Measurements from ENCODE around the gene DTNA.

Gene DTNA

DNA sequence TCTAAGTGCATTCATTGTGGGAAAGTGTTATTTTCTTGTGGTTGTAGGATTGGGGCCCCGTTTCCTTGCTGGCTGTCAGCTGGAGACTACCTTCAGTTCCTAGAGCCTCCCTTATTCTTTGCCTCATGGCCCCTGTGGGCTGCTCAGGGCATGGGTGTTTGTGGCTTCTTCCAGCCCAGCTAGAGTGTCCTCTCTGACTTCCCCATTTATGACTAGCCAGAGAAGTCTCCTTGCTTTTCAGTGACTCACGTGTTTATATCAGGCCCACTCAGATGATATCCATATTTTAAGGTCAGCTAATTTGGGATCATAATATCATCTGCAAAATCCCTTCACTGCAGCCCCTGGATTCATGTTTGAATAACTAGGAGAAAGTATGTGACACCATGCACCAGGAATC lies 62.8 kb downstream of the DTNA start:
- DNase-seq (ENCODE audit: low spot score) = peak; percentile 37

DNA sequence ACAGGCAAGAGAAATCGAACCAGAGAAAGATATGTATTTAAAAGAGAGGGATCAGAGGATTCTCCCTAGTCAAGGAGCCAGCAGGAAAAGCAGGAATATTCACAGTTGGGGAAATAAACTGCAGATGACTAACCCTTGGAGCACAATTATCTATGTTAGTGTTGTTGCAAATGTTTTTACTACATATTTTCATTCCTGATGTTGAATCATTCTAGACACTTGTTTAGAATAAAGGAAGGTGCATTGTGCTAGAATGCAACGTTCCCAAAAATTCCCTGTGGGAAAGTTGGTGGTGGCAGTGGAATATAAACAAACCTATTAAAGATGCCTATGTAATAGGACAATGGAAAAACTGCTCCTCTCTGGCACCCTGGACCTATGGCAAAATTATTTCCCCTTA lies 63.3 kb downstream of the DTNA start:
- DNase-seq (ENCODE audit: low spot score) = no peak

DNA sequence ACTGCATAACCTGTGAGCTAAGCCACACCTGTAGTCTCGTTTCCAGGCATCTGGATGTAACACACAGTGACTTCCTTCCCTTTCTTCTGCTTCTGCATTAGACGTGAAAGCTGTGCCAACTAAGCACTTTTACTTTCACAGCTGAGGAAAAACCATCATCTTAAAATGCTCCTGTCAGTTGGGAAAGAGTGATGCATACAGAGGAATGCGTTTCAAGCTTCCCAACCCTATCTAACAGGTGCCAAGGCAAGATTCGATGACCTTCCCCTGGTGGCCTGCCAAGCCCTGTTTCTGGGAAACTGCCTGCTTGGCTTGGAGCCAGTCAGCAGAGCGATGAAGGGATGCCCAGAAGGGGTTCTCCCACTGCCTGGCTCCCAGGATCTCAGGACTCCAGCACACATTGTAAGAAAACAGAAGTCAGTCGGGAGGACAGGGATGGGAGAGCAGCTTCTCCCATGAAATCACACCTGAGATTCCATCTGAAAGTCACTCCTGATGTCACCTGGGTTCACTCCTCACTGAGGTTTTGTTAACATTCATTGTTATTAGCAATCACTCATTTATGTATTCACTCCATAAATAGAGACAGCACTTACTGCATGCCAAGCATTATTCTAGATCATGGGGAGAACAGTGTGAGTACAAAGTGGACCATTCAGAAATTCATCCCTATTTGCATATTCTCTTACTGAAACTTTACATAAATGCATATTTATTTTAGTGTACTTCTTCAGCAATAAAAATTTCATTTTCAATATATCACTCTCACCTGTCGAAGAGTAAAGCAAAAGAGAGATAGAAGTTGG lies 64.1 kb downstream of the DTNA start:
- DNase-seq (ENCODE audit: low spot score) = no peak

DNA sequence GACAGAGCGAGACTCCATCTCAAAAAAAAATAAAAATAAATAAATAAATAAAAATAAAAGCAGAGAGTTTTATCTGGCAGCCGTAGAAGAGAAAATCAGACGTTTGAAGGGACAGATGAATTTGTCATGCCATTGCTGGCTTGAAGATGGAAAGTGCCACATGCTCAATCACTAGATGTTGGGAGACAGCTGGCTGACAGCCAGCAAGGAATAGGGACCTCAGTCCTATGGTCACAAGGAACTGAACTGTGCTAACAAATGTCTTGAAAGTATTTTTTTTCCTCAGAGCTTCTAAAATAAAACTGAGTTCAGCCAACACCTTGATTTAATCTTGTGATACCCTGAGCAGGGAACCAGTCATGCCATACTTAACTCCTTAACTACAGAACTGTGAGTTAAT lies 65.4 kb downstream of the DTNA start:
- no peak for DNase-seq (ENCODE audit: low spot score)

DNA sequence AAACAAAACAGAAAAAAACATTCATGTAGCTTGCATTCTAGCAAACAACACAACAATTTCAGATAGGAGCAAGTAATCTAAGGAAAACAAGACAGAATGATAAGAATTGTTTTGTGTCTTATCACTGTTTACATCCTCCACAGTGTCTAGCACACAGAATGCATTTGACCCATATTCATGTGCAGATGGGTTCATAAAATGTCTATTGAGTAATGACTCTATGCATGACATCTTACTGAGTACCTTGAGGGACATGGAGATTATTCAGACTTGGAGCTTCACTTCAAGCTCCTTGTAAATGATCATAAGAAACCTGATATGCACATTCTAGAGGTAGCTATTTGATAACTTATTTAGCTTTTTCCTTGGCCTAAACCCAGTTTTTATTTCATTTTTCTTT lies 69.0 kb downstream of the DTNA start:
- DNase-seq (ENCODE audit: low spot score) = no peak

DNA sequence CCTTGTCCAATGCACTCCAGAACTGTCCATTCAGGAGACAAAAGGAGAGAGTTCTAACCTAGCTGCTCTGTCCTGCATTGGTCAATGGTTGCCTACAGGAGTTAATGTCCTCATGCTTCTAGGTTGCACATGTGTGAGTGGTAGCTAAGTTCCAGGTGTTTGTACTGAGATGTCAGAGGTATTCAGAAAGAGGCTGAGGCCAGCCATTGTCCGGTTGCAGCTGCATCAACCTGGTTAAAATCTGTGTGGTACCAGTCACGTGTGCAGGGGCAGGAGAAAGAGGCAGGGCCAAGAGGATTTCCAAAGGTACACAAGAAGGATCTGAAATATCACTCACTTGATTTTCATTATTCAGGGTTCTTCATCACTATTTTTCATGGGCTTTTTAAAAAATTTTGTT lies 70.8 kb downstream of the DTNA start:
- DNase-seq (ENCODE audit: low spot score) = no peak

DNA sequence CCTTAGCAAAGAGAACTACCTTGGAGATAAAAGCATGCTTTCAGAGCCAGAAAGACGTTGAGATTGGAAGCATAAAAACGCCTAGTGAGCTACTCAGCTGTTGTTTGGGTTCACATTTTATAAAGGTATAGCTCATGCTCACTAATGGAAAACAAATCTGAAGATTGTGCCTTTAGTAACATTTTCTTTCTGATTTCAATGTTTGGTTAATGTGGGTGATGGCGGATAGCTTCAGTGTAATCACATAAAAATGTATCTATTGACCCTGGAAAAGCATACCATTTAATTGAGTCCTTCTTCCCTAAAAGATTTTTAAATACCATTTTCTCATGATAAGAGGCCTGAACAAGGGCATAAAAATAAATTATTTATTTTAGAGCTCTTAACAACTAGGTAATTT lies 73.4 kb downstream of the DTNA start:
- no peak for DNase-seq (ENCODE audit: low spot score)

DNA sequence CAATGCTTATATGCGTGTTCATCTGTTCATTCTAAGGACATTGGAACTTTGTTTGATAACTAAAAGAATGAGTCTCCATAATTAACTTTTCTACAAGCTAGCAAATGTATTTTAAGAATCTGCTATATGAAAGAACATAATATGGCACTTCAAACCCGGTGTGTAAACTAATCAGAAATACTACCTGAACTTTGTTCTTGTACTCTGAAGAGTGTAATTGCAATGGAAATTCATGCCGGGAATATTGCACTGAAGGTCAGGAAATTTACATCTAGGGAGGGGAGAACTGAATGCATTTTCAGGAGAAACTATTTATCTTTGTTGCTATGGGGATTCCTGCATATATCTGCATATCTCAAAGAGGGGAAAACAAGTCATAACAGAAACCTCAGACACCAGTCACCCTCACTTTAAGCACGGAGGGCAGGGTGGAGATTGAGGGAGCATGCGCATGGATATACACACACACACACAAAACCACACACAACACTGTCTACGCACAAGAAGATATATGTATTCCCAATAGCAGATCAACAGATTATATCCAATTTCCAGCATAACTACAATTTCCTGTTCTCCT lies 76.2 kb downstream of the DTNA start:
- no peak for DNase-seq (ENCODE audit: low spot score)

DNA sequence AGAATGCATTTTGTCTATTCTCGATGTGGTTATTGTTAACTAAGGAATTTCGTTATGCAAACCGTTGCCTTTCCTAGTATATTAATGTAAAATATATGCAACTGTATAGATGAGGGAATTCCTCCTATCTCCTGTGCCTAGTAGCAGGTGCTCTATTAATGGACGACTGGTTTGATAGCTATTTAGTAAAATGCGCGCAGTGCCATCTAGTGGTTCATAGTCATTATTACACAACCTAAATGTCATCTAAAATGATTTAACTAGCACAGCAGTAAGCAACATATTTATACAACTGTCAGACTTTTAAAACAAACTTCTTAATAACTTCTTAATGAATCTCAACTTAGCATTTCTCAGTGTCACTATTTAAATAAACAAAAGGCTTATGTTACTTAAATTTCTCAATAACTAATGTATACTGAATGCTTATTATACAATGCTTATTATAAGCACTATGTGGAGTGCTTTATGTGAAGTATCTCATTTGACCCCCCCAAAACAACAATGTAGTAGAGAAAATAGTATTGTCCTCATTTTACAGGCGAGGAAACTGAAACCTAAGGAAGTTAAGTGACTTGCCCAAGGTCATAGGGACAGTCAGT lies 77.9 kb downstream of the DTNA start:
- peak; percentile 30 for DNase-seq (ENCODE audit: low spot score)

DNA sequence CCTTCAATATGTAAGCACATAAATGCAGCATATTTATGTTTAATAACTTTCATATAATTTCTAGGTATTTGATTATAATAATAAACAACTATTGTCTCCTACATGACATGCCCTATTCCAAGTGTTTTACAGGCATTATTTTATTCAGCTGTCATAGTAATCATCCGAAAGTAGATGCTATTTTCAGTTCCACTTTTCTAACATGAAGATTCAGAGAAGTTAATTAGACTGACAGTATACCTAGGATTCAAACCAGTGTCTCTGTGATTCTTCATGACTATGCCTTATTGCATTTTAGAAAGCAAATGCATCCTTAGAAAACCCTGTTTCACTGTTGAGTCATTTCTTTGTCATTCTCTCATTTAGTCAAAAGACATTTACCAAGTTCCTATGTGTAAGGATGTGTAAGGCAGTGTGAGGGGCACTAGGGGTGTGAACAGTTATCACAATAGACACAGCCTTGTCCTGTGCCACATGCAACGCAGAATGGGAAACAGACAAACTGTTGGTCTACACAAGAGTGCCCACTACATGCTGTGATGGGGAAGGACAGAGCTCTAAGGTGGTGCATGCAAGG lies 79.8 kb downstream of the DTNA start:
- no peak for DNase-seq (ENCODE audit: low spot score)

DNA sequence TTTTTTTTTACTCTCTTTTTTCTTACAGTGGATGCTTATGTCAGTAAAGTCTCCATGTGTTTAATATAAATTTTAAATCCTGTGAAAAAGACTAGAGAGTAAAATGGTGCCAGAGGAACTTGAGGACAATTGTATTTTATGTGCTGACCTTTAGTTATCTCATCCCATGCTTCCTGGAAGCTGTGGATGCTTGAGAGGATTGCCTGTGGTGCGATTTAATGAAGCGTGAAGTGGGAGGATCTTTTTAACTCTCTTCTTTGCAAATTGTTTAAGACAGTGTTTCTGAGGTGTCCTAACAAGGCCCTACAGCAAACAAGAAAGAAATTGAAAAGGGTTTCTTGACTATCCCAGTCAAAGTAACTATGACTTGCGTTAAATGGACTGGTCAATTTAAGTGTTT lies 84.2 kb downstream of the DTNA start:
- DNase-seq (ENCODE audit: low spot score) = no peak

DNA sequence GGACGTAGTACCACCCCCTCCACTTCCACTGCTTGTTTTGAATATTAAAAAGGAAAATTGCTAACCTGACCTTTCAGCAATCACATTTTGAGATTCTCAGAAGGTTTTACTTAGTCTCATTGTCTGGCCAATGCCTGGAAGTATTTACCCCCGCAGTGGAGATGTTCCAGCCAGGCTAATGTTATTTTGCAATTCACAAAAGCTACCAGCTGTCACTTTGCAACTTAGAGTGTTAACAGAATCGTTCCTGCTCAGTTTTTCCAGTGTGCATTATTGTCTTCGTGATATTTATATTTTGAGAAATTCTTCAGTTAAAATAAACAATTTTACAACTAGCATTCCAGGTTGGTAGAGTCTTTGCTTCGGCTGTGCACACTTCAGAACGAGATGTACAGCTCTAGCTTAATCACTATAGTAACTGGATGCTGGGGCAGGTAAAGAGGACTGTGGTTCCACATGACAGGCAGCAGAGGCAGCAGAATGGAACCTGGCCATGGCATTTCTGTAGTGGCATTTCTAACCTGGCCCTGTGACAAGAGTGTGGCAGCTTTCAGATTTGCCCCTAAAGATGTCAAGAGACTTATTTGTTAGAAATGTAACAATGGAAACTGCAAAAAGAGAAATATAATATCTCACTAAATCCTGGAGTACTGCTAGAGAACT lies 85.1 kb downstream of the DTNA start:
- DNase-seq (ENCODE audit: low spot score) = no peak

DNA sequence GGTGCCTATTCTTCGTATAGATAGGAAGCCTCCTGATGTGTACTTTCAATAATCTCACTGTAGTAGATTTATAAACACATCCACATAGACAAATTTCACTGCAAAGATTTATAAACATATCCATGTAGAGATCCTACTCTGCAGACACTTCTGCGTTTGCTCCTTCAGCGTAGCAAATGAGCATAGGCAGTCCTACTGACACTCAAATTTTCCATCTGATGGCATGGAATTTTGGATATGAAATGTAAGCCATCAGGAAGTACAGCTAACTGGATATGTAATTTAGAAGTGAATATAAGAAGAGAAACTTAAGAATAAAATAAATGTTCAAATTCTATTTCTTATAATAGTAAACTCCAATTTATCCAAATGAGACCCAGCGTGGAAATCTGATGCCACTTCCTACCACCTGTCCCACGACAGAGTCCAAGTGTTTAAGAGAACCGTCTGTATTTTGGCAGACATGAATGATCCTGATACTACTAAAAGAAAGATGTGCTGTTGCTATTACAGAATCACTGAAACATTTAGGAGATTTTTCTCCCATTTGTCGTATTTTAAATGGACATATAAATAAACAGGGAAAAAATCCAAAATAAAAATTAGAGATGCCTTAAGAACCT lies 86.0 kb downstream of the DTNA start:
- no peak for DNase-seq (ENCODE audit: low spot score)

DNA sequence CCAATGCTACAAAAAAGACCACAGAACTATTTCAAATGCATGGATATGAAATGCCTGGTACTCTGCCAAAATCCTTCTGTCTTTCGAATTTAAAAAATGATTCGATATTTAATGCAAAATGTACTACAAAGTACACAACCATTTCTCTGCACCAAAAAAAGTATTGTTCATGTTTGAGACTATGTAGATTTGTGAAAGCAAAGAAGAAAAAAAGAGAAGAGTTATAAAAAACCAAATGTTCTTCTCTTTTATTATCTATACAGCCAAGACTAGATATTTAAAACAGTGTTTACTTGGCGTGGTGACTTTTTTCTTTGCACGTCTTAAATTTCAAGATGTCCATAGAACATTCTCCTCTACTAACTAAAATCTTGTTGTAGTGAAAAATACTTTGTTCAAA lies 89.2 kb downstream of the DTNA start:
- no peak for DNase-seq (ENCODE audit: low spot score)

DNA sequence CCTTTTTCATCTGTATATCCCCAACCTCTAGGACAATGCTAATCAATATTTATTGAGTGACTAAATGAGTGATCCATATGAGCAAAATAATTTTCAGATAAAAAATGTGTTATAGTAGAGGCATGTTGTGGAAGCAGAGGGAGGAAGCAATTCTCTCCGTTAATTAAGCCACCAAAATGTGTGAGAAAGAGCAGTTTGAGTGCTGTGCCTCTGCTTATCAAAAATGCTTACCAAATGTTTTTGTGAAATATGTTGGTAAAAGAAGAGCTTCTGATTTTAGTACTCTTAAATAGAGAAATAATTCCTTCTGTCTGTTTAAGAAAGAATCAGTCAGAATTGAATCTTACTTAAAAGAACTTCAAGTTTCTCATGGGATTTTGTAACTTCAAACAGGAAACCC lies 90.3 kb downstream of the DTNA start:
- DNase-seq (ENCODE audit: low spot score) = no peak

DNA sequence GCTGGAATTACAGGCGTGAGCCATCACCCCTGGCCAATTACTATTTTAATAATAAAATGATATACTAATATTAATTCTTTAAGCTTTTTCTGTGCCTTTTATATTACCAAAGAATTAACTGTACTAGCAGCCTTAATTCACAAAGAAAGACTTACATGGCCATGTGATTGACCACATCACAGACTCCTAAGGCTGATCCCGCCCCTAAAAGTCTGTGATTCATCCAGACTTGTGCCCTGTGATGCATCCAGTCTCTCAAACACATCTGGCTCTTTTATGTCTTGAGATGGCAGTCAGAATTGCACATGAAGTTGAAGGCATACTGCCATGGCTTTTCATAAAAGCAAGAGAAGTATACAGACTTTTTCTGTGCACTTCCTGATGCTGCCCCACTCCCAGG lies 91.7 kb downstream of the DTNA start:
- DNase-seq (ENCODE audit: low spot score) = peak; percentile 53

DNA sequence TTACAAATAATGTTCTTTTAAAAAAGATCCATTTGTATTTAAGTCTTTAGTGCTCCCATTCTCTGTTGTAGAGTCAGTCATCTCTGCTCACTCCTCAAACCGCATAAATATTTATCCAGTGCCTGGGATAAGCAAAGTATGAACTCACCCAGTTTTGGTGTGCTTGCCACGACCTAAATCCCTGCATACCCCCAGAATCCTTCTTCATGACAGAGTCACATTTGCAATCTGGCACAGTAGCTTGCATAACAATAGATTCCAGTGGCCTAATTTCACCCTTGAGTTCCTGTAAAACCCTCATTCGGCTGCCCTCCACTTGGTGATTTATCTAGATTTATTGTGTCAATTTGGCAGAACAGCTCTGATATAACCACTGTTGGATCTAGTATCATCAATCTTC lies 92.9 kb downstream of the DTNA start:
- DNase-seq (ENCODE audit: low spot score) = peak; percentile 23

DNA sequence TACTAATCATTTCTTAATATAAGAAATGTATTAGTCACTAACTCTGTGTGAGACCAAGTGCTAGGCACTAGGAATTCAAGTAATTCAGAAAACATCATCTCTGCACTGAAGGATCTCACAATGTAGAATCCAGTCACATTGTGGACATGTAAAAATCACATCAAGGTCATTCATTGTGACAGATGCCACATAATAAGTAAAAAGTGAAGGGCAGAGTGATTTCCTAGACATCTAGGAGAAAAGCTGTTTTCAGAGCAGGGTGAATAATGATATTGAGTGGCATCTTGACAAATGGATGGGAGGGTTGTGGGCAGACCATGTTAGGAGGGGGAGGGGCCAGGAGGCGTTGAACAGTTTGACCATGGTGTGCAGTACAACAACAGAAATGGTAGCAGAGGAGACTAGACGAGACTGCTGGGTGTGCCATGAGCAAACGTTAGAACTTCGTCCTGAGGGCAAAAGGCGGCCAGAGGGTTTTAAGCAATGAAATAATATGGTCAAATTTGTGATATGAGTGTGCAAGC lies 93.8 kb downstream of the DTNA start:
- DNase-seq (ENCODE audit: low spot score) = no peak

DNA sequence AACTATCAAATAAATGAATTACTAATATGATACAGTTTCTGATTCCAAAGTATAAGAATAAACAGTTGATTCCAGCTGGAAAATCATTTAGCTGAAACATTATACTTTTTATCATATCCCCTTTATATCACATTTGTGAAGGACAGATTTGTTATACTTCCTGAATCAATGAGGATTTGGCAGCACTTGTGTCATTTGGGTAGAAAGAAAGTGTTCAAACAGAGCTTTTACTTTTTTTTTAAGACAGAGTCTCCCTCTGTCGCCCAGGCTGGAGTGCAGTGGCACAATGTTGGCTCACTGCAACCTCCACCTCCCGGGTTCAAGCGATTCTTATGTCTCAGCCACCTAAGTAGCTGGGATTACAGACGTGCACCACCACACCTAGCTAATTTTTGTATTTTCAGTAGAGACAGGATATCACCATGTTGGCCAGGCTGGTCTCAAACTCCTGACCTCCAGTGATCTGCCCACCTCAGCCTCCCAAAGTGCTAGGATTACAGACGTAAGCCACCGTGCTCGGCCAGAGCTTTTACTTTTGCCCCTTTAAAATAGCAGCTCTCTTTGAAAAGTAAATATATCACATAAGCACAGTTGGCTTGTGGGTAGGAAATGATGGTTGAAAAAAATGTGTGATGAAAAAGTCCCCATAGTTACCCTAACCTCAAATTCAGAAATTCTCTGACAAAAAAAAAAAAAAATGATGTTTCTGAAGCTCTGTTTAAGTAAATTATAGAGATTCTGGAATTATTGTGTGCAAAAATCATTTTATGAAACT lies 95.2 kb downstream of the DTNA start:
- no peak for DNase-seq (ENCODE audit: low spot score)

DNA sequence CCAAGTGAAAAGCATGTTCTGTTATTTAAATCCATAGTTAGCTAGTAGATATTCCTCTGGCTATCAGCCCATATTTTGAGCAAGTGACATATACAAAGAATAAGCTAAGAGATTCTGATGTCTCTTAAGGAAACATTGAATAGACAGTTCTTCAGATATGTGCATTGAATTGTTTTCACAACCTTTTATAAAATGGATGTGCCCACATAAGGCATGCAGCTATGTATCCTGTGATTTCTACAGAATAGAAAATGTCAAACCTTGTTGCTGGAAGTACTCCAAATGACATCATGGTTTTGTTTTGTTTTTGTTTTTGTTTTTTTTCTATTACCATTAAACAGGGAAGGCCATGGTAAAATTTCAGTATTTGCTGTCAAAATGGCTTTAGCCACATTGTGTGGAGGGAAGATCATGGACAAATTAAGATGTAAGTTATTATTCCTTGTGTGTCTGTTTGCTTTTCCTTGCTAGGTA lies 95.8 kb downstream of the DTNA start:
- DNase-seq (ENCODE audit: low spot score) = no peak

DNA sequence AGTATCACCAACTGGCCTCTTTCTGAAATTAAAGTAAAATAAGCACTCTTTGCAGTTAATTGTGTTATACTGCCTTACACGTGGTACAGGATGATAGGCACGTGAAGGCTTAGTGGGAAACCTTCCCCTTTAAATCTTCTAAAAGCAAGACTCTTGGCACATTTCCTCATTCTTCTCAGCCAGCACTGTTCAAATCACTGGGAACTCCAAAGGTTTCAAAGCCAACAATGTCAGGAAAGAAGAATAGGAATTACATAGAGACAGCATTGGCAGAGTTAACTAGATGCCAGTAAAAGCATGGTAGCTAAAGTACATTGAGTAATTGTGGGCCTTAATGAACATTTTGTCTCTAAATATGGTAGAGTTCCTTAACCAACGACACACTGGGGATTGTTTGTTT lies 96.4 kb downstream of the DTNA start:
- DNase-seq (ENCODE audit: low spot score) = no peak

Data from AG08396 (cell line).